Ishikawa (cell line): ENCODE results near the gene STK11IP.

Experiments used
- CEBPB ChIP-seq: IDR thresholded peaks from 2 replicates; pipeline ENCODE4 v1.6.1; 2012
- CREB1 ChIP-seq: IDR thresholded peaks from 2 replicates; pipeline ENCODE4 v1.6.1; 2012; ENCODE audit warnings: low read depth
- EGR1 ChIP-seq: IDR thresholded peaks from 2 replicates; pipeline ENCODE4 v1.6.1; 2012
- EP300 ChIP-seq: IDR thresholded peaks from 2 replicates; pipeline ENCODE4 v1.6.1; 2012; ENCODE audit warnings: borderline replicate concordance
- FOXM1 ChIP-seq: IDR thresholded peaks from 2 replicates; pipeline ENCODE4 v1.6.1; 2012; ENCODE audit warnings: low read depth, borderline replicate concordance
- MAX ChIP-seq: IDR thresholded peaks from 2 replicates; pipeline ENCODE4 v1.6.1; 2012
- NFIC ChIP-seq: IDR thresholded peaks from 2 replicates; pipeline ENCODE4 v1.6.1; 2012
- RAD21 ChIP-seq: IDR thresholded peaks from 2 replicates; pipeline ENCODE4 v1.6.1; 2012; ENCODE audit warnings: low read depth
- REST ChIP-seq: IDR thresholded peaks from 2 replicates; pipeline ENCODE4 v1.6.1; 2012; ENCODE audit warnings: low read depth, mild to moderate bottlenecking
- TAF1 ChIP-seq: IDR thresholded peaks from 2 replicates; pipeline ENCODE4 v1.6.1; 2012; ENCODE audit warnings: low read depth, mild to moderate bottlenecking
- TCF12 ChIP-seq: IDR thresholded peaks from 2 replicates; pipeline ENCODE4 v1.6.1; 2012; ENCODE audit warnings: low read depth
- TEAD4 ChIP-seq: IDR thresholded peaks from 2 replicates; pipeline ENCODE4 v1.6.1; 2012
- USF1 ChIP-seq: IDR thresholded peaks from 2 replicates; pipeline ENCODE4 v1.6.1; 2012
- YY1 ChIP-seq: IDR thresholded peaks from 2 replicates; pipeline ENCODE4 v1.6.1; 2012; ENCODE audit warnings: low read depth
- ZBTB7A ChIP-seq: IDR thresholded peaks from 2 replicates; pipeline ENCODE4 v1.6.1; 2012; ENCODE audit warnings: low read depth

STK11IP gene

GRCh38 chr2:219629976-219630695 is 32.5 kb downstream of the STK11IP start:
- TF ChIP-seq USF1 (no peak), TEAD4 (no peak), EGR1 (no peak), CEBPB (no peak), TCF12 (no peak), YY1 (no peak), FOXM1 (no peak), TAF1 (no peak), NFIC (no peak), CREB1 (no peak), MAX (no peak), ZBTB7A (no peak), EP300 (no peak)

GRCh38 chr2:219630770-219631405 is 33.2 kb downstream of the STK11IP start:
- no peak for TF ChIP-seq CEBPB
- TF ChIP-seq TCF12 = no peak
- no peak for TF ChIP-seq CREB1
- no peak for TF ChIP-seq USF1
- TF ChIP-seq TAF1 = no peak
- no peak for TF ChIP-seq YY1
- no peak for TF ChIP-seq EP300
- TF ChIP-seq TEAD4 = no peak
- TF ChIP-seq RAD21 = no peak

- TF ChIP-seq FOXM1 = no peak
These were observed 33.8 kb downstream of the STK11IP start for GRCh38 chr2:219631406-219631891.

GRCh38 chr2:219631904-219632759 is 34.5 kb downstream of the STK11IP start:
- TF ChIP-seq REST (no peak), USF1 (no peak), RAD21 (no peak), YY1 (no peak), CREB1 (no peak), ZBTB7A (no peak), FOXM1 (no peak), TEAD4 (no peak), TCF12 (no peak), TAF1 (no peak)

- no peak for TF ChIP-seq CEBPB
- no peak for TF ChIP-seq CREB1
- no peak for TF ChIP-seq USF1
- no peak for TF ChIP-seq EP300
- no peak for TF ChIP-seq RAD21
These were observed 35.1 kb downstream of the STK11IP start for GRCh38 chr2:219632760-219633105.

GRCh38 chr2:219633276-219634065 is 35.8 kb downstream of the STK11IP start:
- TF ChIP-seq ZBTB7A = no peak
- no peak for TF ChIP-seq EGR1
- TF ChIP-seq REST = no peak
- TF ChIP-seq TAF1 = no peak
- TF ChIP-seq TEAD4 = no peak
- no peak for TF ChIP-seq EP300
- no peak for TF ChIP-seq YY1
- TF ChIP-seq CEBPB = no peak
- no peak for TF ChIP-seq NFIC
- no peak for TF ChIP-seq FOXM1
- TF ChIP-seq USF1 = no peak
- no peak for TF ChIP-seq MAX
